Esophagus muscularis mucosa (tissue), 4 donors: ENCODE measurements around the gene FBXO28.

Experiments used
- CTCF ChIP-seq, 3 experiments: fragments of 200-600 bp in 2 of 3; fragments of 450-650 bp in 1 of 3; sonication (generic) in 2 of 3; IDR thresholded peaks; one replicate each; pipeline ENCODE4 v1.5.1; 2017 to 2019; ENCODE audit warnings: antibody characterized with exemption in 3 of 3, mild to moderate bottlenecking in 2 of 3, moderate library complexity in 1 of 3
- EP300 ChIP-seq: sonication (generic); formaldehyde crosslinking; IDR thresholded peaks from one replicate; pipeline ENCODE4 v1.6.1; 2017; ENCODE audit warnings: antibody characterized with exemption
- POLR2AphosphoS5 ChIP-seq, 2 donors: sonication (generic); formaldehyde crosslinking; IDR thresholded peaks; one replicate each; pipeline ENCODE4 v1.6.1; 2017; ENCODE audit warnings: antibody characterized with exemption in 2 of 2

GRCh38 chr1:224193319-224193966, 79.5 kb downstream of the FBXO28 start:
- TF ChIP-seq POLR2AphosphoS5 (IDR thresholded peaks at IDR 0.05) (no peak), CTCF (IDR thresholded peaks at IDR 0.05) (no peak), EP300 (no peak)
